Ovary (tissue), 3 donors: ENCODE data around the gene MPPED1.

ENCODE experiments used
- CTCF ChIP-seq, 3 donors: fragments of 450-650 bp in 2 of 3; fragments of 200-600 bp in 1 of 3; IDR thresholded peaks; one replicate each; pipeline versions ENCODE4 v1.5.1 to v1.8.0; 2016 to 2022; ENCODE audit warnings: antibody characterized with exemption in 3 of 3, mild to moderate bottlenecking in 1 of 3
- EP300 ChIP-seq: sonication (generic); formaldehyde crosslinking; IDR thresholded peaks from one replicate; pipeline ENCODE4 v1.6.1; 2017; ENCODE audit warnings: antibody characterized with exemption
- POLR2A ChIP-seq: fragments of 450-650 bp; IDR thresholded peaks from one replicate; pipeline ENCODE4 v1.6.1; 2017; ENCODE audit warnings: antibody characterized with exemption, mild to moderate bottlenecking, moderate library complexity
- donor health status: DM: no; HTN: no; CAD: no.

- no peak for TF ChIP-seq CTCF (IDR thresholded peaks at IDR 0.05)
- TF ChIP-seq EP300: no peak
- no peak for TF ChIP-seq POLR2A
Measured at GRCh38 chr22:43434928-43435311, 23.1 kb downstream of the MPPED1 start.
